Activated B cell treated with CpG ODN at 0.5 μM for 24 hours (primary cell): Measurements from ENCODE around the gene AP1AR. TPM values are rescaled to one million over a fixed set of nuclear protein-coding genes. Genes with fewer than 3 reads are reported as not detected.

Experiments used
- ATAC-seq: fragments of 200-7000 bp; cut with Tn5 transposase; one replicate; pipeline ENCODE4 v1.10.0; 2021; ENCODE audit warnings: low read depth, mild to moderate bottlenecking, moderate library complexity
- CTCF ChIA-PET: fragments of 350-600 bp; sonication (Branson Sonifier 250); formaldehyde crosslinking; loops from one replicate; lab custom pipeline; 2021; ENCODE audit warnings: antibody characterized with exemption; lab: Charles Lee
- POLR2A ChIA-PET: fragments of 350-600 bp; sonication (Branson Sonifier 250); formaldehyde crosslinking; loops from one replicate; lab custom pipeline; 2021; ENCODE audit warnings: antibody characterized with exemption; lab: Charles Lee
- DNase-seq: peaks from one replicate; pipeline ENCODE4 v3.0.0; 2022
- H3K27ac Mint-ChIP-seq: one replicate; pipeline ENCODE4 v1.8.0; 2020; ENCODE audit warnings: mixed read lengths
- H3K27me3 Mint-ChIP-seq: one replicate; pipeline ENCODE4 v1.8.0; 2021; ENCODE audit warnings: mixed read lengths
- H3K36me3 Mint-ChIP-seq: one replicate; pipeline ENCODE4 v1.8.0; 2021; ENCODE audit warnings: low read depth, mixed read lengths
- H3K4me1 Mint-ChIP-seq: one replicate; pipeline ENCODE4 v1.8.0; 2021; ENCODE audit warnings: mixed read lengths
- H3K4me3 Mint-ChIP-seq: one replicate; pipeline ENCODE4 v1.8.0; 2020; ENCODE audit warnings: mild to moderate bottlenecking, mixed read lengths
- H3K9me3 Mint-ChIP-seq: one replicate; pipeline ENCODE4 v1.8.0; 2020; ENCODE audit warnings: mixed read lengths
- intact Hi-C: fragments of 100-400 bp; cut with micrococcal nuclease; formaldehyde crosslinking; loops from one replicate; pipeline ENCODE4 v1.15.1; 2024
- total RNA-seq: library from RNA; stranded (reverse); gene quantifications from 2 replicates; pipeline ENCODE4 v1.2.3, GENCODE V29; 2022
- TF ChIP-seq, protein P1 (sequence below): fragments of 200-600 bp; IDR thresholded peaks from one replicate; pipeline ENCODE4 v1.8.0; 2022; ENCODE audit warnings: antibody characterized with exemption, mild to moderate bottlenecking

AP1AR gene
- total RNA-seq, 1 donor from 2014 or later = 24.3 TPM

DNA sequence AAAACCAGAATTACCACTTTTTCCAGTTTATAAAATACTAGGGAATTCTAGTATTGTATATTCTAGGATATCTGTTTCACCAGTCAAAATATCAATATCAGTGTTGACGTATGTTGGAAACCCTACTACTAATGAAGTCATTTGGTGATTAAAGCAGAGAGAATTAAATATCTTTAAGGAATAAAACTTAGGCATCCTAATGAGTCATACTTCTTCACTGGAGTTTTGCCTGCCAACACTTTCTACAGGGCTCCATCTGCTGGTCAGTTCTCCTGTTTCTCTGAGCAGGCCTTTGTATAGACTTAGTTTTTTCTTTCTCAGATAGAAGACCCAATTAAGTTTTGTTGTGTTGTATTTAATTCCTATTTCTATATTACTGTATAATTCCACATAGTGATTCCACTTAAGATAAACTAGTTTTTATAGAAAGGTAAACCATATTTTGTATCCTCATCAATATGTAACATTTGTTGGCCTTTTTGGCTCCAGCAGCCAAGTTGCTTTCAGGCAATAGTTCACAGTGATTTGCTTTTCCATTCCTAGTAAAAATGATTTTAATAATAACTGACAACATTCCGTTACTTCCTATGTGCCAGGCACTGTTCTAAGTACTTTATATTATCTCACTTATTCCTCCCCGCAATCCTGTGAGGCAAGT, 3.5 kb downstream of the AP1AR start:
- no peak for DNase-seq
- no peak for ATAC-seq
- CTCF ChIA-PET = interaction anchor here (0.7 to 2.1 kb wide), 14 partner anchors 15 to 289 kb away, joined by 3 to 20 read pairs (median 5); partner anchors contain the start of gene TIFA
- intact Hi-C loops = loop anchor here (1.0 to 10.0 kb wide), 7 partner anchors 18 to 1527 kb away; partner anchors contain the start of gene CAMK2D
- Mint-ChIP-seq H3K36me3 (peaks cover 10% of the 10 kb centered on the region), H3K9me3 (no peaks in the 10 kb centered on the region), H3K4me1 (peaks cover 36% of the 10 kb centered on the region), H3K27ac (no peak overlapping the region), H3K4me3 (no peak overlapping the region), H3K27me3 (no peaks in the 10 kb centered on the region)
- TF ChIP-seq, protein P1, sequence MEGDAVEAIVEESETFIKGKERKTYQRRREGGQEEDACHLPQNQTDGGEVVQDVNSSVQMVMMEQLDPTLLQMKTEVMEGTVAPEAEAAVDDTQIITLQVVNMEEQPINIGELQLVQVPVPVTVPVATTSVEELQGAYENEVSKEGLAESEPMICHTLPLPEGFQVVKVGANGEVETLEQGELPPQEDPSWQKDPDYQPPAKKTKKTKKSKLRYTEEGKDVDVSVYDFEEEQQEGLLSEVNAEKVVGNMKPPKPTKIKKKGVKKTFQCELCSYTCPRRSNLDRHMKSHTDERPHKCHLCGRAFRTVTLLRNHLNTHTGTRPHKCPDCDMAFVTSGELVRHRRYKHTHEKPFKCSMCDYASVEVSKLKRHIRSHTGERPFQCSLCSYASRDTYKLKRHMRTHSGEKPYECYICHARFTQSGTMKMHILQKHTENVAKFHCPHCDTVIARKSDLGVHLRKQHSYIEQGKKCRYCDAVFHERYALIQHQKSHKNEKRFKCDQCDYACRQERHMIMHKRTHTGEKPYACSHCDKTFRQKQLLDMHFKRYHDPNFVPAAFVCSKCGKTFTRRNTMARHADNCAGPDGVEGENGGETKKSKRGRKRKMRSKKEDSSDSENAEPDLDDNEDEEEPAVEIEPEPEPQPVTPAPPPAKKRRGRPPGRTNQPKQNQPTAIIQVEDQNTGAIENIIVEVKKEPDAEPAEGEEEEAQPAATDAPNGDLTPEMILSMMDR = peak; percentile 57
- POLR2A ChIA-PET = interaction anchor here (0.6 to 0.9 kb wide), 3 partner anchors 45 to 135 kb away, joined by 3 to 5 read pairs (median 3); no protein-coding TSS in a partner anchor

DNA sequence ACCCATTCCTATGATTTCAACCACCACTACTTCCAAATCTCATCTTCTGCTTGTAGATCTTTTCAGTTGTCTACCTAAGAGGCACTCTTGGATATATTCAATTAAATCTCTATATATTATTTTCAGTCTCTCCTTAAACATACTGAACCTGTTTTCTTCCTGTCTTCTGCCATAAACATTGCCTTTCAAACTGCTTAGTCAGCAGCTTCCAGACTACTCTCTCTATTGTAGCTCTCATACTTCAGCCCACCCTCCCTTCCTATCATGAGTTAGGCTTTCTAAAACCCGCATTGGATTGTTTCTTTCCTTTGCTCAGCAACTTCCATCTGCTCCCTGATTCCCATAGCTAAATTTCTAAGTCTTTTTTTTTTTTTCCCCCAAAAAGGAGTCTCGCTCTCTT, 4.5 kb downstream of the AP1AR start:
- intact Hi-C loops = loop anchor here (10.0 kb wide), 1 partner anchor 301 kb away; no protein-coding TSS in a partner anchor
- no peak overlapping the region for H3K27ac Mint-ChIP-seq

DNA sequence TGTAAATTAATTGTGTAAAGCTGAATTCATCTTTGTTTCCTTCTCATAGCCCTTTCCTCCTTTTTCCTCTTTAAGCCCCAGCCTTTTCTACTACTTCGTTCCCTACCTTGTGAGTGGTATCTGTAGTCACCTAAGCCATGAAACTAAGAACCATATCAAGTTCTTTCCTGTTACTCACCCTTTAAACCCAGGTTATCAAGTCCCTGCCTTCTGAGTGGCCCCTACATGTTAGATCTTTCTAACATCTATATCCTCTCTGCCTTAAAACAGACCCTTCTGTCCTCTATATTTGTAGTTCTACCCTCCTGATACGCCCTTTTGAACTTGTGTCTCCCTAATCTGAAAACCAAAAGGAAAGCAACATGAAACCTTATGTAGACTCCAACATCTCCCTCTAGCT, 7.2 kb downstream of the AP1AR start:
- H3K9me3 Mint-ChIP-seq = no peaks in the 10 kb centered on the region
- no peak overlapping the region for H3K27ac Mint-ChIP-seq
- no peak overlapping the region for H3K4me3 Mint-ChIP-seq
- intact Hi-C loops = loop anchor here (10.0 kb wide), 1 partner anchor 304 kb away; no protein-coding TSS in a partner anchor
- POLR2A ChIA-PET = no interaction called here
- peaks cover 7% of the 10 kb centered on the region for H3K36me3 Mint-ChIP-seq
- no peak for DNase-seq
- H3K27me3 Mint-ChIP-seq = no peaks in the 10 kb centered on the region
- TF ChIP-seq, protein P1 = no peak
- CTCF ChIA-PET = no interaction called here
- H3K4me1 Mint-ChIP-seq = peaks cover 10% of the 10 kb centered on the region
- ATAC-seq = no peak

More for the DNA sequence above, 4.5 kb downstream of the AP1AR start:
- Mint-ChIP-seq H3K27me3 (no peaks in the 10 kb centered on the region), H3K4me1 (peaks cover 27% of the 10 kb centered on the region), H3K36me3 (peaks cover 13% of the 10 kb centered on the region), H3K4me3 (no peak overlapping the region), H3K9me3 (no peaks in the 10 kb centered on the region)
- POLR2A ChIA-PET = interaction anchor here (0.7 to 0.9 kb wide), 2 partner anchors 23 to 44 kb away, joined by 3 to 6 read pairs; no protein-coding TSS in a partner anchor
- DNase-seq (no peak), ATAC-seq (no peak)
- TF ChIP-seq, protein P1 = no peak
- CTCF ChIA-PET = interaction anchor here (0.9 to 2.1 kb wide), 4 partner anchors 19 to 142 kb away, joined by 5 to 20 read pairs (median 8); no protein-coding TSS in a partner anchor

DNA sequence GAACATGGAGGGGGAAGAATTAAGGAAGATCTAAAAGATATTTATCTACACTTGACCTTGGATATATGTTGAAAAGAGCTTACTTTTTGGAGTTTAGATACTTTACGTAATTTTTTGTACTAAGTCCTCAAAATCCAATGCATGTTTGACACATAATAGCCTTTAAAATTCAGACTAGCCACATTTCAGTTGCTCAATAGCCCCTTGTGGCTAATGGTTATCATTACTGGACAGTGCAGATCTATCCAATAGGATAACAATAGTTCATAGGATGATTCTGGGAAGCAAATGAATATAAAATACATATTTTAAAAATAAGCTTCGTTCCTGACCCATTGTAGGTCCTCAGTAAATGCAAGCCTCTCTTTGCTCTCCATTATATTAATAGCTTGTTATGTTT, 13.8 kb downstream of the AP1AR start:
- DNase-seq (no peak), ATAC-seq (no peak)
- Mint-ChIP-seq H3K27me3 (no peaks in the 10 kb centered on the region), H3K9me3 (no peaks in the 10 kb centered on the region), H3K4me3 (no peak overlapping the region), H3K4me1 (no peaks in the 10 kb centered on the region), H3K36me3 (peaks cover 6% of the 10 kb centered on the region), H3K27ac (no peak overlapping the region)
- TF ChIP-seq, protein P1 = no peak
- ChIA-PET POLR2A (no interaction called here), CTCF (interaction anchor here (0.5 kb wide), 1 partner anchor 80 kb away, joined by 3 read pairs; no protein-coding TSS in a partner anchor)
- intact Hi-C loops = no loop called here

DNA sequence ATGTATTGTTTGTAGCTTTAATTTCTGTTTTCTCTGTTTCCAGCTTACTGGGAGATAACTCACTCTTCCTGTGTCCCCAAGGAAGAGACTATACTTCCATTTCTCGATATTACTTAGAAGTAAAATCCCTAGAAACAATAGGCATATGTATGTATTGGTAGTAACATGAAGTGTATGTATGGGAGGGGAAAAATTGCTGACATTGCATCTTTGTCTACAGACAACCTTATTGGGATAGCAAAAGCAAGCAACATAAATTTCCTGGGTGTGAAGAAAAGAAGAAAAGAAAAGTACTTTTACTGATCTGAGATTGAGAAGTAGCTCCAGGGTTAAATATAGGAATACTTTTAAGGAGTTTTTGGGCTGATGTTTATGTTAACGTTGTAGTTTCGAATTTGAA, 15.4 kb downstream of the AP1AR start:
- DNase-seq (no peak), ATAC-seq (no peak)
- Mint-ChIP-seq H3K9me3 (no peaks in the 10 kb centered on the region), H3K4me1 (no peaks in the 10 kb centered on the region), H3K27me3 (no peaks in the 10 kb centered on the region), H3K4me3 (no peak overlapping the region), H3K36me3 (peaks cover 4% of the 10 kb centered on the region), H3K27ac (no peak overlapping the region)
- TF ChIP-seq, protein P1 = no peak
- ChIA-PET CTCF (no interaction called here), POLR2A (no interaction called here)
- intact Hi-C loops = loop anchor here (2.0 kb wide), 1 partner anchor 18 kb away; no protein-coding TSS in a partner anchor
